LNCaP clone FGC (cell line): ENCODE data around the gene RSF1.
"Not testable (repeated sequence)": the region's sequence is repeated elsewhere in the genome, so short reads cannot be mapped to it uniquely, and the experiment has no call there.

Source experiments
- DNase-seq: peaks from one replicate; pipeline ENCODE4 v3.0.0-alpha.2; 2011; ENCODE audit warnings: low read depth
- H3K4me3 ChIP-seq: 2 replicates; pipeline ENCODE4 v1.5.1; 2011; ENCODE audit warnings: mild to moderate bottlenecking, low read depth, low read length, control low read depth
- TF ChIP-seq, protein P1 (sequence below): IDR thresholded peaks from 2 replicates; pipeline ENCODE4 v1.5.1; 2012; ENCODE audit warnings: mild to moderate bottlenecking; ENCODE audit not compliant: control insufficient read depth, insufficient read depth; ENCODE audit errors: extremely low read depth

Gene RSF1

DNA sequence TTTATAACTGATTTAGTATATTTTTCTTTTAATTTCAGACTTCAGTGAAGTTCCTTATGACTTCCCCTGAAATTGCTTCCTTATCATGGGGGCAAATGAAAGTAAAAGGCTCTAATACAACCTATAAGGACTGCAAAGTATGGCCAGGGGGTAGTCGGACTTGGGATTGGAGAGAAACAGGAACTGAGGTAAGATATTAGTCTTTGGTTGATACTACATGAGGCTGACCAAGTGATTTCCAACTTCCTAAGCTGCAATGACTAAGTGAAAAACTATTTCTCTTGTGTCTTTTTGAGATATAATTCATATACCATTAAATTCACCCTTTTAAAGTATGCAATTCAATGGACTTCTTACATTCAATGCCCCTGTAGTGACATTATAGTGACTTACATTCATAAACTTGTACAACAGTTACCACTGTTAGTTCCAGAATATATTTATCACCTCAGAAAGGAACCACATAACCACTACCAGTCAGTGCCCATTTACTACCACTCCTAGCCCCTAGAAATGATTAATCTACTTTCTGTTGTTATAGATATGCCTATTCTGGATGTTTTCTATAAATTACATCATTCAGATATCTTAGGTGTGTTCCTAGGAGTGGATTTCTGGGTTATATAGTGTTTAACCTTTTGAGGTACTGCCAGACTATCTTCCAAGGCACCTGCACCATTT is 22.1 kb upstream of the RSF1 start:
- no peak for DNase-seq
- TF ChIP-seq, protein P1, sequence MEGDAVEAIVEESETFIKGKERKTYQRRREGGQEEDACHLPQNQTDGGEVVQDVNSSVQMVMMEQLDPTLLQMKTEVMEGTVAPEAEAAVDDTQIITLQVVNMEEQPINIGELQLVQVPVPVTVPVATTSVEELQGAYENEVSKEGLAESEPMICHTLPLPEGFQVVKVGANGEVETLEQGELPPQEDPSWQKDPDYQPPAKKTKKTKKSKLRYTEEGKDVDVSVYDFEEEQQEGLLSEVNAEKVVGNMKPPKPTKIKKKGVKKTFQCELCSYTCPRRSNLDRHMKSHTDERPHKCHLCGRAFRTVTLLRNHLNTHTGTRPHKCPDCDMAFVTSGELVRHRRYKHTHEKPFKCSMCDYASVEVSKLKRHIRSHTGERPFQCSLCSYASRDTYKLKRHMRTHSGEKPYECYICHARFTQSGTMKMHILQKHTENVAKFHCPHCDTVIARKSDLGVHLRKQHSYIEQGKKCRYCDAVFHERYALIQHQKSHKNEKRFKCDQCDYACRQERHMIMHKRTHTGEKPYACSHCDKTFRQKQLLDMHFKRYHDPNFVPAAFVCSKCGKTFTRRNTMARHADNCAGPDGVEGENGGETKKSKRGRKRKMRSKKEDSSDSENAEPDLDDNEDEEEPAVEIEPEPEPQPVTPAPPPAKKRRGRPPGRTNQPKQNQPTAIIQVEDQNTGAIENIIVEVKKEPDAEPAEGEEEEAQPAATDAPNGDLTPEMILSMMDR, result no peak
- H3K4me3 ChIP-seq, result no peak overlapping the region

DNA sequence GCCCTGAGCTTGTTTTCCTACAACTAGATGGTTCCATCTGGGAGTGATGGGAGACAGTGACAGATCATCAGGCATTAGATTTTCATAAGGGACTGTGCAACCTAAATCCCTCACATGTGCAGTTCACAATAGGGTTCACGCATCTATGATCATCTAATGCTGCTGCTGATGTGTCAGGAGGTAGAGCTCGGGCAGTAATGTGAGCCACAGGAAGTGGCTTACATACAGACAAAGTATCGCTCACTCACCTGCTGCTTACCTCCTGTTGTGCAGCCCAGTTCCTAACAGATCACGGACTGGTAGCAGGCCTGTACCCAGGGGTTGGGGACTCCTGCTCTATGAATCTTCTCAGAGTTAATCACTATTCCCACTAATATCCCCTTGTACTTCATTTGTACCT is 12.8 kb upstream of the RSF1 start:
- H3K4me3 ChIP-seq, result no peak overlapping the region
- TF ChIP-seq, protein P1, result no peak
- DNase-seq, result no peak

DNA sequence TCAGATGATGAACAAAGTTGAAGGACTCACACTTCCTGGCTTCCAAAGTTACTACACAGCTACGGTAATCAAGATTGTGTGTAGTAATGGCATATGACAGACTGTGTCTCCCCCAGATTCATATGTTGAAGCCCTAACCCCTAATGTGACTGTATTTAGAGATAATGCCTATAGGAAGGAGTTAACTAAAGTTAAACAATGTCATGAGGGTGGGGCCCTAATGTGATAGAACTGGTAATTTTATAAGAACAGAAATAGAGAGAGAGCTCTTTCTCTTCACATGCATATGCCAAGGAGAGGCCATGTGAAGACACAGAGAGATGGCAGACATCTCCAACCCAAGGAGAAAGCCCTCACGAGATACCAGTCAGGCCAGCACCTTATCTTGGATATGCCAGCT is 8.4 kb upstream of the RSF1 start:
- TF ChIP-seq, protein P1, result no peak
- DNase-seq, result no peak
- no peak overlapping the region for H3K4me3 ChIP-seq

DNA sequence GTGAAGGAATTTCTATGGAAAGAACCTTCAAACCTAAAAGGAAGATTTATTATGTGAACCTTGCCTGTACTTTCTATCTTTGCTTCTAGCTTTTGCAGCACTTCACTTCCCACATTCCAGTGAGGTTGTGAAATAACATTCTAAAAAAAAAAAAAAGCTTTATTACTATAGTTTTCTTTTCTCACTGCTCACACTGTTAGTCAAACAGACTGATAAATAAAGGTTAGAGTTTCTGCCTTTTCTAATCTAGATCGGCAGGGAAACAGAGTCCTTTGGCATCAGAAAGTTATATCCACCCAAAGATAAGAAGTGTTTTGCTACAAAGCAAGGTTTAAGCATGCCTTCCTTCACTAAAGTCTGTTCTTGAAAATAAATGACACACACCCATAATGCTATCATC is 3.3 kb upstream of the RSF1 start:
- TF ChIP-seq, protein P1, result no peak
- no peak overlapping the region for H3K4me3 ChIP-seq
- no peak for DNase-seq

DNA sequence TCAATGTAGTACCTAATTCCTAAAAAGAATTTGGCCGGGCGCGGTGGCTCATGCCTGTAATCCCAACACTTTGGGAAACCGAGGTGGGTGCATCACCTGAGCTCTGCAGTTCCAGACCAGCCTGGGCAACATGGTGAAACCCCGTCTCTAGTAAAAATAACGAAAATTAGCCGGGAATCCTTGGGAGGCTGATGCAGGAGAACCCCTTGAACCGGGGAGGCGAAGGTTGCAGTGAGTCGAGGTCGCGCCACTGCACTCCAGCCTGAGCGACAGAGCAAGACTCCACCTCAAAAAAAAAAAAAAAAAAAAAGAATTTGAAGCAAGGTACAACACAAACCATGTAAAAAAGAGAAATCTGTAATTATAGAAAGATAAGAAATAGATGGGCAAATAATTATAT is 1.6 kb upstream of the RSF1 start:
- DNase-seq, result not testable (repeated sequence)
- peak overlapping the region; percentile 97 for H3K4me3 ChIP-seq

DNA sequence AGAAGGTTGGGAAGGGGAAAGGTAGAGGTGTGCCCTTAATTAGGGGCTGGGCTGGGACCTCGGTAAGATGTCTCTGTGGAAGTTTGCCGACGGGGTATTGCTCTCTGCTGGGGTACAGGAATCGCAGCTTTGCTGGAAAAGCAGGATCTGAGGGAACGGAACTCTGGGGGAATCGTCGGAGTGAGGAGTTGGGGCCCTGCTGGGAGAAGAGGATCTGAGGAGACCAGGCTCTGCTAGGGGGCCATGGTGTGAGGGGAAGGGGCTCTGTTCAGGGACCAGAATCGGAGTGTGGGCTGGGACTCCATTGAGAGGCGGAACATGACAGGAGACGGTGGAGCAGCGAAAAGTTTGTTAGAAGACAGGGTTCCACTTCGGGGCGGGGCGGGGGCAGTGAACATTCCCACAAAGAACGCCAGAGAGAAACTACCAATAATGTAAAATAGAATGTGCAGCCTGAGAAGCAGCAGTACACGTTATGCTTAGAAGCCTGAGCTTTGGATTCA is 878 bp upstream of the RSF1 start:
- peak overlapping the region; percentile 97 for H3K4me3 ChIP-seq
- TF ChIP-seq, protein P1, result no peak
- DNase-seq, result no peak

DNA sequence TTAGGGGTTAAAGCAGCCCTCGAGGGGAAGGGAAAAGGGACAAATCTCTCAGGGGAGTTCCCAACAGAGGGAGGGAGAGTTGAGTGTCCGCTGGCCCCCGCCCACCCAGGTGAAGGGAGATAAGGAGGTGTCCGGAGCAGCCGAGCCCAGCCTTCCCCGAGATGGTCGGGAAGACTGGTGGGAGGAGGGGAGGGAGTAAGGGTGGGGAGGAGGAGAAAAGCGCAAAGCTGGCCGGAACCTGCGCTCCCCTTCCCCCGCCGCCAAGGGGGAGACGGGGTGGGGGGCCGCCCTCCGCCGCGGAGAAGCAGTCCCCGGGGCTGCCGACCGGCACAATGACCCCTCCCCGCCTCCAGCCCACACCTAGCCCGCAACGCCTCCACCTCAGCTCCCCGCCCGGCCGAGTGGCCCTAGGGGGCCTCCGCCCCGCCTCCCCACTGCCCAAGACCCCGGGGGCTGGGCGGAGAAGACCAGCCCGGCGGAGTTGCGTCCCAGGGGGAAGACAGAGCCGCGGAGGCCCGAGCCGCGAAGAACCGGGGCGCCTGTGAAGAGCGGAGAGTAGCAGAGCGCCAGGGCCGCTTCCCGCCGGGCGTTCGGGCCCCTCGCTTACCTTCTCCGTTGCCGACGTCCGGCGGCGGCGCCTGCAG is 479 bp downstream of the RSF1 start:
- TF ChIP-seq, protein P1, result no peak
- H3K4me3 ChIP-seq, result peak overlapping the region; percentile 97
- DNase-seq, result no peak
